ENCODE data around the gene DPP6.

DPP6 gene

DNA sequence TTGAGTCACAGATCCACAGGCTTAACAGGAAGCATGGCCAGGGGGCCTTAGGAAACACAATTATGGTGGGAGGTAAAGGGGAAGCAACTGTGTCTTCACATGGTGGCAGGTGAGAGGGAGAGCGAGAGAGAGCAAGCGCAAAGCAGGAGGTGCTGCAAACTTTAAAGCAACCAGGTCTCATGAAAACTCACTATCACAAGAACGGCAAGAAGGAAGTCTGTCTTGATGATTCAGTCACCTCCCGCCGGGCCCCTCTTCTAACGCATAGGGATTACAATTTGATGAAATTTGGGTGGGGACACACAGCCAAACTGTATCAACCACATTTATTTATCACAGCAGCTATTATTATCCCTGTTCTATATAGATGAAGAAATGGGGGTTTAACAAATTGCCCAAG is 201.6 kb downstream of the DPP6 start:
- DNase-seq = no peak

DNA sequence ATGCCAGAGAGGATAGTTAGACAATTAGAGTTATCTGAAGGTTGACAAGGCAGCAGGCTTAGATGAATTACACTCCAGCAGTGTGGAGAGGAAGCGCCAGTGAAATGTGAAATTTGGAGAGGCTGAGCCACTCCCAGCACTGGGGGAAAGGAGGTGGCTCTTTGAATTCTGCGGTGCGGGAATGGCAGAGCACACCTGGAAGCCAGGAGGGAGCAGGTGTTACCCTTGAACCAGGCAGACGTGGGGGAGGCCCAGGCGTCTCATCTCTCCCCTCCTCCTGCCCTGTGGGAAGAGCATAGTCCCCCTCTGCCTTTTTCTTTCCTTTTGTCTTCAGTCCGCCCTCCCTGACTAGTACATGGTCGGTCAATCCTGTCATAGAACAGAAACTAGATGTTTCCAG is 203.1 kb downstream of the DPP6 start:
- peak; percentile 5 for DNase-seq

DNA sequence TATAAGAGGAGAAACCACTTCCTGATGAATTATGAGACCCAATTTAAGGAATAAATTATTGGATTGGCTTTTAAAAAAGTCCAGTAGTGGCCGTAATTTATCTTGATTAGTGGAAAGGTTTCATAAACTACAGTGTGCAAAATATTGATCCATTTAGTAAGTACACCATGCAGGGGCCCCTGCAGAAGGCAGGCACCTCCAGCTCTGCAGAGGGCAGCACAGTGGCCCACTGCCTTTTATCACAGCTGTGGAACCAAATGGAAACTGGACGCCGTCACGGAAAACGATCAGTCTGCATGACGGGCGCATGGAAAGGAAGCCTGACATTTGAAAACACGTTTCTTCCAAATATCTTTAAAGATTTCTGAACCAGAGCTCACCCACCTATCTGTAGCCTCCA is 204.0 kb downstream of the DPP6 start:
- no peak for DNase-seq

DNA sequence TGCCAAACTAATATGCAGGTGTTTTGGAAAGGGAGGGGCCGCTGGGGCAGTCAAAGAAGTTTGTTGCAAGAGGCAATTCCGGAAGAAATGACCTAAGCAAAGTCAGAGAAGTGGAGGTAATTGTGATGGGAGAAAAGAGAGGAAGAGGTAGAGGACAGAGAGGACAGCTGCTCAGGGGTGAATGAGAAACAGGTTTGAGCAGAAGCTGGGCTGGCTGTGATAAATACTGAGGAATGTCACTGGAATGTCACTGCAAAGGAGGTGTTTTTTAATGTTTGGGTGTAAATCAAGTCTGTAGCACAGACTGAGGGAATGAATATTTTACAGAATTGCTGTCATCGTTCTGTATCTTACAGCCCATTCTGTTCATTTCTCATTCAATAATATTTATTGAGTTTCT is 207.2 kb downstream of the DPP6 start:
- no peak for DNase-seq

DNA sequence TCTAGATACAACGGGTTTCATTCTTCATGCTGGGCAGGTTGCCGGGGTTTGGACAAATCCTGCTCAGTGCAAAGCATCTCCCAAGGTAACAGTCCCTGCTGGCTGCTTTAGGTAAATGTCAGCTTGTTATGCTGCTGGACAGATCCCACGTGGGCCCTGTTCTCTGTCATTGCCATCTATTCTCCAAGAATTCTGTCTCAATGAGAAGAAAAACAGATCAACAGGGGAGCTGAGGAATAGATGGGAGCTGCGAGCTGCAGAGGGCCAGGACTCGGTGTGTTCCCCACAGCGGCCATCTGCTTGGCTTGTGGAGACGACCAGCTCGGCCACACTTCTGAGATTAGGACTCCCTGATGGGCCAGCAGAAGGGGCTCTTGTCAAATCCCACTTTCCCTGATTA is 235.2 kb downstream of the DPP6 start:
- no peak for DNase-seq

DNA sequence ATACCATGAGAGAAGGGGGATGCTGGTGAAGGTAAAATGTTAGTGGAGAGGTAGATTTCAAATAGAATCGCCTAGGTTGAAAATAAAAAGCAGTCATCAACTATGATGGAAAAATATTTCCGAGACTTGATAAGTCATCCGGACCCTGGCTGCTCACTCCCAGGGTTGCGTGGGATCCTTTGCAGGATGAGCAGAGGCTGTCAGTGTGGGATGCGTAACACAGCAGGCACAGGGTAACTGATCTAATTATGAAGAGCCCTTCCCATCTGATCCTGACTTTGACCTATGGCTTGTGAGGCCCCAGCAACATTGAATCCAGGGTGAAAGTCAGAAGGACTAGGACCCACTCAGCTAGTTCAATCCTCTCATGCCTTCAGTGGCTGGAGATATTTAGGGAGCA is 236.9 kb downstream of the DPP6 start:
- DNase-seq = no peak

DNA sequence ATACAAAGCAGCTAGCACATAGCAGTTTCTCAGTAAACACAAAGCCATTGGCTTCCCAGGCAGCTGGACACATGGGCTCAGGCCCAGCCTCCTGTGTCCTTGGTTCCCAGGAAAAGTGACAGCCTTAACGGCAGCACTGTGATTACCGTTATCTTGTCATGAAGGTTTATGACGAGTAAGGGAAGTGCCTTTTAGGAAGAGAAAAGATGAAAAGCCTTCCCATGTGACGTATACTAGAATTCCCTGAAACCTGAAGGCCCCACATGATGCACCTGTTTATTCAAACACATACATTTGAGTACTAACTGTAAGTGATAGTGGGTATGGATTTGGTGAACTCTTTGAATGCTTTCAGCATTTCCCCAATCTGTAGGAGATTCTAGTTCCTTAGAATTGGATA is 244.2 kb downstream of the DPP6 start:
- DNase-seq = no peak

DNA sequence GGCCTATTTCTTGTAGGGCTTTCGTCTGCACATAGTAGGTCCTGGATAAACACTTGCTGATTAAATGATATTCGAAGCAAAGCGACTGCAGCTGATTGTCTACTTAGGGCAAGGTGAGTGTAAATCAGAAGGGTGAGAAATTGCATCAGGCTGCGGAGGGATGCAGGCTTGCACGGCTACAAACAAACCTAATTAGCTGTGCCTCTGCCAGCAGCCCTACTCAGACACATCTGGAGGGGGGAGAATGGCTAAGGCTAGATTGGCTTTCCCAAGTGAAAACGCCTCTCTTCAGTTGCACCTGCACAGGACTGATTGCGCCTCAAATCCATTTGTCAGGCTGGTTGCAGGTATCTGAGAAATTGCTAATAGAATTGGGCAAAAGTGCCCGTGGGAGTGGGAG is 247.5 kb downstream of the DPP6 start:
- no peak for DNase-seq

DNA sequence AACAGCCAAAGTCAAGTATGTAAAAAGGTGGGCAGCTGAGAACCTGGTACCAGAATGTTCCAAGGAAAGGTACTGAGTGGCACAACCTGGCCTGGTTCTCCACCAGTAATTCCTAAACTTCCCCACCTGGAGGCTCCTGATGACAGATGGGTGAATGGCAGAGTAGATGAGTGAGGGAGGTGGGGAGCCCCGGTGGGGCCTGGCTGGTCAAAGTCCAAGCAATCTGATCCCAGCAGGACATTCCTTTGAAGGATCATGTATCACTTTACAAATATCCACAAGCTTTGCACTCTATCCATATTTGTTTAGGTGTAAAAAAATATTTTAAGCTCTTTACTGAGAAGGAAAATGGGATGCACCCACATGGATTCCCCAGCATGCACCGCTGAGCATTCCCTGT is 250.2 kb downstream of the DPP6 start:
- no peak for DNase-seq

DNA sequence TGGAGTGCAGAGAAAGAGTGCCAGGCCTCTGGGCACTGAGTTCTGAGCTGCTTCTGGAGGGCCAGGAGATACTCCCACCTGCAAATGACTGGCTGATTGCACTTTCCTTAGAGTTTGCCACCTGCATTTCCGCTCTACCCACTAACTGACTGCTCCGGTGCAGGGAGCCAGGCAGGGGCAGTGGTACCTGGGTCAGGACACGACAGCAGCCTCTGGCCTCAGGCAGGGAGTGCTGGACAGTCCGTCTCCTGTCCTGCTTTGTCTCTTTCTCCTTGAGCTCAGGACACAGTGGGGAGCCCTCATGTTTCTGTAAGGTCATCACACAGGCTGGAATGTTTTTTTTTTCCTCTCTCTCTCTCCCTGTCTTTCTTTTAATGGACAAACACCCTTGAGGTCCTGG is 252.0 kb downstream of the DPP6 start:
- DNase-seq = no peak

DNA sequence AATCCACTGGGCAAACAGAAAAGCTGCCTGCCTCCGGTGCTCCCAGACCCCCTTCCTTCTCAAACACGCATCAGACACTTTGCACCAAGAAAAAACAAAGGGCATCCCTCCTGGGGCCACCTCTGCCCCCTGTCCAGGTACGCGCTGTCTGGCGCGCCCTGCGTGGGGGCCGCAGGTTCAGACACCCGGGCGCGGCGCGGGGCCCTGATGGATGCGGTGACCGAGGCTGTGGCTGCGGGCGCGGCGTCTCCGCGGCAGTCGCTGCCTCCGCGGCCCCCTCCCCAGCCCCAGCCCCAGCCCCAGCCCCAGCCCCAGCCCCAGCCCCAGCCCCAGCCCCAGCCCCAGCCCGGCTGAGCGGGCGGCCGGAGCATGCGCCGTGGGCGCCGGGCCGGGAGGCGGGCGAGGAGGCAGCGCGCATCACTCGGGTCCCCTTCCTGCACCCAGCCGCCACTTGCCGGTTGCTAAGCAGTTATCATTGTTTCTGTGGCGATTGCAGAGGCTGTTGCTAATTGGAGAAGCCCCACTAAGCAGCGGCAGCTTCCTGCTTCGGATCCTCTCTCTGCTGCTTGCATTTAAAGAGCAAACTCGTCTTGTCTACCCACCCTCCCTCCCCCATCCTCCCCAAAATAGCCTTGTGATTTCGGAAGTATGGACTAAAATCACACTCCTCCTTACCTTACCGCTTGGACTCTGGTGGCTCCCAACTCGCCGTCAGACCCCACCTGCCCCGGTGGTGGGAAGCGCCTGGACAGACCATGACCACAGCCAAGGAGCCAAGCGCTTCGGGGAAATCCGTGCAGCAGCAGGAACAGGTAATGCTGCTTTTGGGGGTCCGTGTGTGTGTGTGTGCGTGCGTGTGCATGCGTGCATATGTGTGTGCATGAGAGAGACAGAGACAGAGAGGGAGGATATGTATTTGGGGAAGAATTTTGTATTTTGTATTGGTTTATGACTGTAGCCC is 252.8 kb downstream of the DPP6 start:
- DNase-seq = no peak

DNA sequence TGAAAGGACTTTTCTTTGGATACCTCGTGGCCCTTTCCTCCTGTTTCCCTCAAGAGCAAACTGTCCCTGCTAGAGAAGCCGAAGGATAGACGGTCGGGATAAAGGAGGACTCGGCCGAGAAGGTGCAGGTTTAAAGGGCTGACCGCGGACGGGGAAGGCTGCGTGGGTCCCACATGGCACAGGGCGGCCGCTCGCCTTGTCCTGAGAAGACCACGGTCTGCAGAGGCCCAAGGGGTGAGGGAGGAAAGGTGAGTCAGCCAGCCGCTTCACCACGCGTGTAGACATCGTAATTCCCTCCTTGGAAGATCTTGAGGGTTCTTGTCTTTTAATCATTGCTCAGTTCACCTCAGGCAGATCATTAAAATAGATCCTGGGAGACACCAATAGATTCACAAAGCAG is 253.8 kb downstream of the DPP6 start:
- DNase-seq = no peak

DNA sequence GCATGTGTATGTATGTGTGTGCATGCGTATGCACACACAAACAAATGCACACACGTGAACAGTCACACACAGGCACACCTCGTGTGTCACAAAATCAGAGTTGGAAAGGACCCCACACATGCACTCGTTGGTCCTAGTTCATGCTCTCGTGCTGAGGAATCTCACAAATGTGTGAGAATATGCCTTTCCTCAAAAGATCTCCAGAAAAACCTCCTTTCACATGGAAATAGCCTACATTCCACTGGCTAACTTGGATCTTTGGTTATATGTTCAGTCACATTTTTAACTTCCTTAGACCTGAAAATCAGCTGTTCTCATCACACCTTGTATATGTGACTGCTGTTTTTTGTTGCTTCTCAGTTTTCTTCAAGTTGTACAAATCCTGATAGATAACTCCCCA is 256.7 kb downstream of the DPP6 start:
- no peak for DNase-seq

DNA sequence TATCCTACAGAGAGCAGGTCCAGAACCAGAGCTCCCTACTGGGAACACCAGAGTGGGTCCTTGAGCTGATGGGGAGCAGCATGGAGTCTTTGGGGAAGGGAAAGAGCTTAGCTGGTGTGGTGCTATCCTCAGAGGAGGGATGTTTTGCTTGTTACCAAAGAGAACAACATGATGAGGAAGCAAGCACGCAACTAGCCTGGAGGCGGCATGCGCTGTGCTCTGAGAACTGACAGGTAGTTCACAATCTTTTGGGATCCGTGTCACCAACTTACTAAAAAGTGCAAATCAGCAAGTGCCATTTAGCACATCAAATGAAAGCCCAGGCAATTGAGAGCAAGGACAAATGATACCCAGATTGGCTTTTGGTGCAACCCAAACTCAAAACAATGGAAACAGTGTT is 257.9 kb downstream of the DPP6 start:
- DNase-seq = no peak

DNA sequence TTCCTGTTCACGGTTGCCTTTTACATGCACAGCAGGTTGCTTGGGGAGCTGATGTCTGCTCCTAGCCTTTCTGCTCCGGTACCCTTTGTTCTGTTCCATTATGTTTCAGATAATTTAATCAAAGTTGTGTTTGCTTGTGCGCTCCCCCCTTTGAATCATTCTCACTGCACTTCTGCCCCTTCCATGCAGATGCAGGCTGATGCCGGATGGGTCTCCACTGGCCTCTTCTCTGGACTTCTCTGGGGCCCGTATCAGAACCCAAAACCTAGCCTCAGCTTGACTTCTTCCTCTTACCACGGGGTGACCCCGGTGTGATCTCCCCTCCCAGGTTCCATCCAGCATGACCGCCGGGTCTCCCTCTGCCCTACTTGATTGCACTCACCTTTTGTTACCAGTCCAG is 272.0 kb downstream of the DPP6 start:
- no peak for DNase-seq

DNA sequence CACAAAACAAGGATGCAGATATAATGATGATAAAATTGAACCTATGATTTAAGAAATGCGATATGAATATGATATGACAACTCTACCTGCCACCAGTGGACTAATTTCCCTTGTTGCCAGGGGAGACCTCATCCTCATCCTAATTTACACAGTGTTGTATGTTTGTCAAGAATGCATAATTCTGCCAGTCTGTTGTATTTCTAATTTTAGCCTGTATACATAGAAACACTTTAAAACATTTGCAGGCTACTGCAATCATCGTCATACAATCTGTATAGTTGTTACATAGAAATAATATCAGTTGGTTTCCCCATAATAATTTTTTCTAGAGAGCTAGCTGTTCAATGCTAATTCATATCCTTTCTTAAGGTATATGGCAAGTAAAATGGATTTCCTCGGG is 274.2 kb downstream of the DPP6 start:
- no peak for DNase-seq

DNA sequence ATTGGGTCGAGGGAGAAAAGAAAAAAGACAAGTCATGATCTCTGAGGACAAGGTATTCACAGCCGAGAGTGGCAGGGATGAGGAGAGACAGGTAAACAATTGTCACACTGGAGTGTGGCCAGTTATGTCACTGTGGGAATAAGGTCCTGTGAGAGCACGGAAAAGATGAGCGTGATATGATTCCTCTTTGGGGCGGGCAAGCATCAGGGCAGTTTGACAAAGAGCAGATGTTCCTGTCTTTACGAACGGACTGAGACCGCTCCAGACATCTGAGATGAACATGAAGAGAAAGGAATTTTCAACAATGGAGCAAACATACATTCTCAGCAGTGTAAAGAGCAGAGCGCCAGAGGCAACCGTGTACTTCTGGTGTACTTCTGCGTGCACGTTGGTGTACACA is 278.1 kb downstream of the DPP6 start:
- no peak for DNase-seq

DNA sequence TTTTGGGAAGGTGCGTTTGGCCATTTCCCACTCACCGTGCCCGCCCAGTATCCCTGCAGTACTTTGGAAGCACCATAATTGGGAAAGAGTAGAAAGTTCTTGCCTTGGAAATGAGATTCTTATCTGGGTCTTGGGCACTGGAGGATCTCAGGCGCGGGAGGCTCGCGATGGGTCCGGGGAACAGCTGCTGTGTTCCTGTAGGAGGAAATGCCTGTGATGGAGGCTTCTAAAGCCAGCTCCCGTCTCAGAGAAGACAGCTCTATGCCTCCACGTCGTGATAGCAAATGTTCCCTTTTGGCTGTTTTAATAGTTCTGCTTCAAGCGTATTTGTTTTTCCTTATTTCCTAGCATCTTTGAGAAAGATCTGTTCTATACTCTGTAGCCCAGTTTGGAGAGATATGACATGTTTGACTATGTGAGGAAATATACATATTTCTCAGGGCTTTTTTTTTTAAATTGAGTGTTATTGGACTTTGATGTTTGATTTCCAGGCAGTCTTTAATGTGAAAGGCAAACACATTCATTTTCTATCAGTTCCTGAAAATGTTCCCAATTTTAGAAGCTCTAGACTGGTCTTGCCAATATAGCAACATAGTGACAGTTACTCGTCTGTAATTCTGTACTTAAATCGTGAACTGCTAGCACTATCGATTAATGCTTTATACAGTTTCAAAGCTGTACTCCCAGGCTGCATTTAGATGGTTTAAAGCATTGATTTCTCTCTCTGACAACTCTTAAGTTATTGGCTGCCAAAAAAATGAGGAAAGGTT is 280.8 kb downstream of the DPP6 start:
- DNase-seq = no peak

DNA sequence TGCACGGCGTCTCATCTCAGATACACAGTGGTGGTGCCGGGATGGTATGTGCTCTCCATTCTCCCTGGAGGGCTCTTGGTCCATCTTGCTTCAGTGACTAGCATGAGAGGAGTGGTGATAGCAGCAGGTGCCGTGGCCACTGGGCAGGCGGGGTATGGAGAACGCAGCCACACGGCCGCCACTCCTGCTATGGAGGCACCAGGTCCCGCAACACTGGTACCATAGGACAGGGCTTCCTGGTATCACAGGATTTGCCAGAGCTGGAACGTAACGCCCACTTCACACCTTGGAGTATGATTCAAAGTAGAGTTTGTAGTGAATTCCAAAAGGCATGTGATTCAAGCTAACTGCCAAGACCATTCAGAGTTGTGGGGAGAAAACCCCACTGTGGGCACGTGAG is 284.1 kb downstream of the DPP6 start:
- DNase-seq = no peak

DNA sequence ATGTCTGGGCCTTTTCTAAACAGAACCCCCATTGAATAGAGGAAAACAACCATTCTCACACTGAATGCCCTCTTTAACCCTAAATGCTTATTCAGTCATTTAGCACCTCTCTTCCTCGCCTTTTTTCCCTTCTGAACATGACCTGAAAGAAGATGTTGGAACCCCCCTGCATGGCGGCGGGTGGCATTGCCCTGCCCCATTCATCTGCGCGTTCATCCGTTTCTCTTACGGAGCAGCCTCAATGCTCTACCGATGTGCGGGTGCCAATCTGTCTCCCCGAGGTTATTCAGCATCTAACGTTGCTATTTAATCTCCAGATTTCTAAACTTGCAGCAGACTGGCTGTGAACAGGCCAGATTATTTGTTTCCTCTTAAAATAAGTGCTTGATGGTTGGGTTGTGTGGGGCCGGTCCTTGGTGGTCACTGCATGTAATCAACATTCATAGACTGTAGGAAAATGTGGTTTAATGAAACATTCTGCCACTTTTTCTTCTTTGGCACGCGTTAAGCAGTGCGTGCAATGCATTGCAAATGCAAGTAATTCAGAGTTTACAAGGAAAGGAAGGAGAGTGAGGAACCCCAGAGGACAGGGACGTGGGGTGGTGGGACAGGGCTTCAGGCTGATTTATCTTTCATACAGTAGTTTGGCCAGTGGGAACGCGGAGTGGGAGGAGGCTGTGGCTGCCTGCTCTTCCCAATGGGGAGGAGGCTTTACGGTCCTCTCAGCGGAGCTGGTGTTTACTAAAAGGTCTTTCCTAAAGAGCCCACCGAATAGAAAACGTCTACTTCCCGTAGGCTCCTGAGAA is 286.7 kb downstream of the DPP6 start:
- no peak for DNase-seq

DNA sequence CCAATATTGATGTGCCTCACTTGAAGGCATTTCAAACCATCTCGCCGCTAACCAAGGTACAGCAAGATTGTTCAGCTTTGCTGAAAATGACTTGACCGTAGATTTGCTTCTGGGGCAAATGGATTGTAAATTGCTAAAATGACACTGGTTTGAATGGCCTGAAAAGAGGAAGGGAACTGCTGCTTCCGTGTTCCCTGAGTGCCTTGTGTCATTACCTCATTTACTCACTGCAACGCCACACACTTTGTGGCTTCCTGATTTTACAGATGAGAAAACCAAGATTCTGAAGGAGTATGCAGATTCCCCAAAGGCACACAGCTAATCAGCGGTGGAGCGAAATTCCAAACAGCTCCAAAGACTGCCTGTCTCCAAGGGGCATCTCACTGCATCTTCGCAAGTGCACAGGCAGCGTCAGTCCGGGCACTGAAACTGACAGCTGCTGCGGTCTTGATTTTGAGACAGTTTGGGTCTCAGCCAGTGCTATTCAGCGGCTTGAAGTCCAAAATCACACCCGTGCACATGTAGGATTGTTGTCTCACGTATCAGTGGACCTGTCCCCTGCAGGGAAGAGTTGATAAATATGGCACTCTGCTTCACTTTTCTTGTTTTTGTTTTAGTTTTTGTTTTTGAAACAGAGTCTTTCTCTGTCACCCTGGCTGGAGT is 290.9 kb downstream of the DPP6 start:
- no peak for DNase-seq

DNA sequence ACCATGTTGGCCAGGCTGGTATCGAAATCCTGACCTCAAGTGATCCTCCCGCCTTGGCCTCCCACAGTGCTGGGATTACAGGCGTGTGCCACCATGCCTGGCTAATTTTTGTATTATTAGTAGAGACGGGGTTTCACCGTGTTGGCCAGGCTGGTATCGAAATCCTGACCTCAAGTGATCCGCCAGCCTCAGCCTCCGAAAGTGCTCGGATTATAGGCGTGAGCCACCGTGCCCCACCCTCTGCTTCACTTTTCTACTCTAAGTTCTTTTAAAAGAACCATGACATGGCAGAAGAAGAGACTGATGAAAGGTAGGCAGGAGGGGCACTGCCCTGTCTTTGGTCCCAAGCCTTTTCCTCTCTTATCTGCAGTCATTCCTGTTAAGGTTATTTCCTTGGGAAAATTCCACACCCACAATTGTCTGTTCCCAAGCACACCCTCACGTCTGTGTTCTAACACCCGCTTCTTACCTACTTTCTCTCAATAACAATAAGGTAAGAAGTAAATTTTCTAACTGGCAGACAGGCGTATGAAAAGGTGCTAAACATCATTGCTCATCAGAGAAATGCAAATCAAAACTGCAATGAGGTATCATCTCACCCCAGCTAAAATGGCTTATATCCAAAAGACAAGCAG is 291.7 kb downstream of the DPP6 start:
- no peak for DNase-seq

Measured in DMS79 treated with DMSO at 0.1 percent for 48 hours (cell line).